ENCODE data around the gene WFS1. TPM values are rescaled to one million over a fixed set of nuclear protein-coding genes. Genes with fewer than 3 reads are reported as not detected.

Gene WFS1
- total RNA-seq, 1 donor: 14.3 TPM

DNA sequence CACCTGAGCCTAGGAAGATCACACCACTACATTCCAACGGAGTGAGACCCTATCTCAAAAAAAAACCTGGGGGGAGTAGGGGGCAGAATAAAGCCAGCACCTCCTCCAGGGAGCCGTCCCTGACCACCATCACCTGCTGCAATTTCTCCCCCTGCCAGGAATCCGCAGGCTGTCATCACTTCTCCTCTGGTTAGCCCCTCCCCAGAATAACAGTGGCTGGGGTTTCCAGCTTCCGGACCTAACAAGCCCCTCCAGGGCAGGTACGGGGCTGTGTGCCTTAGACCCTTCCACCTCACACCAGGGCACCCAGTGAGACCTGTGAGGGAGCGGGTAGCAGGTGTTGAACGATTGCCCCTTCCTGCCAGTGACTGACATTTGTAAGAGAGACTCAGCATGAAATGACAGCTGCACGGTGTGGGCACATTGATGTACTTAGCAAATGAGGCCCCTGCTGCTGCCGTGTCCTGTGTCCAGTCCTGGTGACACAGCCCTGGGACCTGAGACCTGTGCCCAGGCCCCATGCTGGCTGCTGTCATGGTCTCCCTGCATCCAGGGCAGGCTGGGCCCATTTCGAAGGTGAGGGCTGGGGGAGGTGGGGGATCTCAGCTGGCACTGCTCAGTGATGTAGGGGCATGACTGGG, 6.7 kb upstream of the WFS1 start:
- TF ChIP-seq, protein P1, sequence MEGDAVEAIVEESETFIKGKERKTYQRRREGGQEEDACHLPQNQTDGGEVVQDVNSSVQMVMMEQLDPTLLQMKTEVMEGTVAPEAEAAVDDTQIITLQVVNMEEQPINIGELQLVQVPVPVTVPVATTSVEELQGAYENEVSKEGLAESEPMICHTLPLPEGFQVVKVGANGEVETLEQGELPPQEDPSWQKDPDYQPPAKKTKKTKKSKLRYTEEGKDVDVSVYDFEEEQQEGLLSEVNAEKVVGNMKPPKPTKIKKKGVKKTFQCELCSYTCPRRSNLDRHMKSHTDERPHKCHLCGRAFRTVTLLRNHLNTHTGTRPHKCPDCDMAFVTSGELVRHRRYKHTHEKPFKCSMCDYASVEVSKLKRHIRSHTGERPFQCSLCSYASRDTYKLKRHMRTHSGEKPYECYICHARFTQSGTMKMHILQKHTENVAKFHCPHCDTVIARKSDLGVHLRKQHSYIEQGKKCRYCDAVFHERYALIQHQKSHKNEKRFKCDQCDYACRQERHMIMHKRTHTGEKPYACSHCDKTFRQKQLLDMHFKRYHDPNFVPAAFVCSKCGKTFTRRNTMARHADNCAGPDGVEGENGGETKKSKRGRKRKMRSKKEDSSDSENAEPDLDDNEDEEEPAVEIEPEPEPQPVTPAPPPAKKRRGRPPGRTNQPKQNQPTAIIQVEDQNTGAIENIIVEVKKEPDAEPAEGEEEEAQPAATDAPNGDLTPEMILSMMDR (IDR thresholded peaks at IDR 0.05; ENCODE audit: insufficient read depth, low read length): no peak
- no peak for DNase-seq (ENCODE audit: low read depth)
- no peak overlapping the region for H3K4me3 ChIP-seq (ENCODE audit: low read depth, low read length)

DNA sequence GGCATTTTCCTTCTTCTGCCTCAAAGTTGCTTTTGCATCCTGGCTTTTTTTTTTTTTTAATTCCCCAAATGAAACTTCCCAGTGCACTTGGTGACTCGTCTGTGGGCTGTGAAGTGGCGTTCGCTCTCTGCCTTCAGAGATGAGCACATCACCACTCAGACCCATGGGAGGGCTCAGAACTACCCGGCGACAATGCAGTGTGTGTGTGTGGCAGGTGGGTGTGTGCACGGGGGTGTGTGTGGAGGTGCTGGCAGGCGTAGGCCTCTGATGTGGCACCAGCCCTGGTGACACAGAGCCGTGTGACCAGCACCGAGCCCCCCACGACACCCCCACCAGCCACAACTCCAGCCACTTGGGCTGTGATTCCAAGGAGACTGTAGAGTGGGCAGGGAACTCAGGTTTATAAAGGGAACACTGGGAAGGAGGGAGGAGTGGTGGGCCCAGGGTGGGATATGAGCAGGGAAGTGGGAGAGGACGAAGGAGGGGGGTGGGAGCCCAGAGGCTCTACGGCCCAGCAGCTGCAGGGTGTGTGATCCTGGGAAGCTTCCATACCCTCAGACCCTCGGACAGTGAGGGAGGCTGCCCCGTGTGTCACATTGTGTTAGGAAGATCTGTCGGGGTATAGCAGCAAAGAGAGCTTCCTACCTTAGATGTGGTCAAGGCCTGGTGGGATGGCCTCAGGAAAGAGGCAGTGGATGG, 6.0 kb upstream of the WFS1 start:
- TF ChIP-seq, protein P1 (IDR thresholded peaks at IDR 0.05; ENCODE audit: insufficient read depth, low read length): no peak
- no peak overlapping the region for H3K4me3 ChIP-seq (ENCODE audit: low read depth, low read length)
- DNase-seq (ENCODE audit: low read depth): no peak

DNA sequence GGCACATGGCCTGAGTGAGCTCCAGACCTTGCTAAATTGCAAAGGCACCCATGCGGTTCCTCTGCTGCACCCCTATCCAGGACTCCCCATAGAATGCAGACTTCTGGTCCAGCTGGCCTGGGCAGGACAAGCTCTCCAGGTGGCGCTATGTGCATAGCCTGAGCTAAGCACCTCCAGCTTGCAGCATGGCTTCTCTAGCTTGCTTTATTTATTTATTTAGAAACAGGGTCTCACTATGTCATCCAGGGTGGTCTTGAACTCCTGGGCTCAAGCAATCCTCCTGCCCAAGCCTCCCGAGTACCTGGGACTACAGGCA, 5.5 kb upstream of the WFS1 start:
- peak; percentile 70 for DNase-seq (ENCODE audit: low read depth)
- TF ChIP-seq, protein P1 (IDR thresholded peaks at IDR 0.05; ENCODE audit: insufficient read depth, low read length): peak; percentile 79
- H3K4me3 ChIP-seq (ENCODE audit: low read depth, low read length): no peak overlapping the region

DNA sequence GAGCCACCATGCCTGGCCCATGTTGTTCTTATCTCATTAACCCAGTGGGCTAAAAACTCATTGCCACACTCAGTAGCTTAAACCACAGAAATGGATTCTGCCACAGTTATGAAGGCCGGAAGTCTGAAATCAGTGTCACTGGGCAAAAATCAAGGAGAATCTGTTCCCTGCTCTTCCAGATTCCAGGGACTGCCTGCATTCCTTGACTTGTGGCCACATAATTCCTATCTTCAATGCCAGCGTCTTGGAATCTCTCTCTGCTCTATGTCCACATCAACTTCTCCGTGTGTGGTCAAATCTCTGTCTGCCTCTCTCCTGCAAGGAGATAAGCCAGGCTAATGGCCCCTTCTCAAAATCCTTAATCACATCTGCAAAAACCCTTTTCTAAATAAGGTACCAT, 4.1 kb upstream of the WFS1 start:
- TF ChIP-seq, protein P1 (IDR thresholded peaks at IDR 0.05; ENCODE audit: insufficient read depth, low read length): no peak
- H3K4me3 ChIP-seq (ENCODE audit: low read depth, low read length): no peak overlapping the region
- peak; percentile 8 for DNase-seq (ENCODE audit: low read depth)

DNA sequence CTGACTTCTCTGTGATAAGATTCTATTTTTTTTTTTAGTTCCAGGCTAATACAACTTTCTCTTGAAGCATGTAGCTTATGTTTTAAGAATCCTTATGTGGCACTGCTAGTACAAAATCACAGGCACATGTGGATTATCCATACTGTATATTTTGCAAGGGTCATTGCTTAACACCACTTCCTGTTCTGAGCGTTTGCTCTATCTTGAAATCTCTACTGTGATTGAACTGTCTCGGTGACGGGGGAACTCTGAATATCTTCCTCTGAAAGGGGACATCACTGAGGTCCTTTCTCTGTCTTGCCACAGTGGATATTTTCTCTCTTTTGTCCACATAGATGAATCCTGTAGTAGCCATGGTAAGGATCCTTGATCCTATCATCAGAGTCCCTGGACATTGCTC, 2.1 kb upstream of the WFS1 start:
- no peak for DNase-seq (ENCODE audit: low read depth)
- H3K4me3 ChIP-seq (ENCODE audit: low read depth, low read length): no peak overlapping the region

DNA sequence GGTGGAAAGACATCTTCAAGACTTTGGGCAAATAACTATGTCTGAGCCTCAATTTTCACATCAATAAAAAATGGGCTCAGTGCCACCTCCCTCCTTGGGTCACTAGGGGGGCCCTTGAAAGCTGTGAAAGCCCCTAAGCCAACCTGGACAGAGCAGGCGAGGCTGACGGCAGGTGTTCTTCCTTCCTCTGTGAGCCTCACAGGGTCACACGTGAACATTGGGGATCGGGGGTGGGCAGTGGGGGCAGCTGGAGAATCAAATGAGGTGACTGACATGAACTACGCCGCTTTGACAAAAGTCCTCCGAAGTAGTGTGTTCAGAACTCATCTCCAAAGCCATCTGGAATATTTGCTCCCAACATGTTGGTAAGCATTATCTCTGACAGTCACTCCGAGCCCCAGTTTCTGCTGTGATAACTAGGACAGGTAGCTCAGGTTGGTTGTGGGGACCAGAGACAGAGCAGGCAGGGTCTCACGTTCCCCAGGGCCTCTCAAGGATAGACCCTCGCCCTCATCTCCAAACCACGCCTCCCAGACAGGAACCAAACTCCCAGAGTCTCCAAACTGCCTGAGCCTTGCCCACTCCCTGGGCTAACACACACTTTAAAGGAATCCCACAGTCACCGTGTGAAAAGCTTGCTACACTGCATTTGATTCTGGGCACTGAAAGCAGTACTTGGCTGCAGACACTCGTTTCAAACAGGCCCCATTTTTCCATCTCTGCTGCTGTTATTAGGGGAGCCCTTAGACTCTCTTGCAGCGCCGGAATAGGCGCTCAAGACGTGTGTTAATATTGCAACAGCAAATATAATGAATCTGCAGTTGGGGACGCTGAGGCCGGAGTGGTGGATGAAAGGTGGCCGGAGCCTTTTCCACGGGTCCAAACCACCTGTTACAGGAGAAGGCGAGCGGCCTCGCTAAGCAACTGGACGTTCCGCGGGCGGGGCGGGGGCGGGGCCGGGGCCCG, 717 bp upstream of the WFS1 start:
- TF ChIP-seq, protein P1 (IDR thresholded peaks at IDR 0.05; ENCODE audit: insufficient read depth, low read length): no peak
- peak overlapping the region; percentile 38 for H3K4me3 ChIP-seq (ENCODE audit: low read depth, low read length)
- DNase-seq (ENCODE audit: low read depth): no peak

More for the DNA sequence above, 2.1 kb upstream of the WFS1 start:
- TF ChIP-seq, protein P1 (IDR thresholded peaks at IDR 0.05; ENCODE audit: insufficient read depth, low read length): no peak

Data from fibroblast of the aortic adventitia (primary cell).